HG03064 (cell line): ENCODE measurements around the gene IL22RA2.
"Not testable (repeated sequence)": the region's sequence is repeated elsewhere in the genome, so short reads cannot be mapped to it uniquely, and the experiment has no call there.

Experiments used
- ATAC-seq: cut with Tn5 transposase; IDR thresholded peaks from one replicate; pipeline ENCODE4 v1.9.1; 2021; ENCODE audit warnings: low read depth; ENCODE audit not compliant: unreplicated experiment

Gene IL22RA2, protein sequence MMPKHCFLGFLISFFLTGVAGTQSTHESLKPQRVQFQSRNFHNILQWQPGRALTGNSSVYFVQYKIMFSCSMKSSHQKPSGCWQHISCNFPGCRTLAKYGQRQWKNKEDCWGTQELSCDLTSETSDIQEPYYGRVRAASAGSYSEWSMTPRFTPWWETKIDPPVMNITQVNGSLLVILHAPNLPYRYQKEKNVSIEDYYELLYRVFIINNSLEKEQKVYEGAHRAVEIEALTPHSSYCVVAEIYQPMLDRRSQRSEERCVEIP

DNA sequence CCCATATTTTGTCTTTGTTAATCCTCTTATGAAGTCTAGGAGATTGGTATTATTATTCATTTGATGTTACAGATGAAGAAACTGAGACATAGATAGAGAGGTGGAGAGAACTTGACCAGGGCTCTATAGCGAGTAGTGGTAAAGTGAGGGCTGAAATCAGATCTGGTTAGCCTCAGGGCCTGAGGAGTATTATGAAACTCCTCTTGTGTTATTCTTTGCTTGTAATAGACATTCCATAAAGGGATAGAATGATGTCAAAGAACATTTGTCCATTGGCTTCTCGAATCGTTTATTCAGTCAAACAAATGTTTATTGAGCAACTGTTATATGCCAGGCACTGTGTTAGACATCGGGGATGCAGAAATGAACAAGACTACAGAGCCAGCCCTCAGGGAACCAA is at the start of gene IL22RA2:
Gene IL22RA2 (minus strand): TSS at position 144 of the 400 bp plus-strand sequence. CDS start 11,895 bp downstream, outside the sequence.
- ATAC-seq: no peak

DNA sequence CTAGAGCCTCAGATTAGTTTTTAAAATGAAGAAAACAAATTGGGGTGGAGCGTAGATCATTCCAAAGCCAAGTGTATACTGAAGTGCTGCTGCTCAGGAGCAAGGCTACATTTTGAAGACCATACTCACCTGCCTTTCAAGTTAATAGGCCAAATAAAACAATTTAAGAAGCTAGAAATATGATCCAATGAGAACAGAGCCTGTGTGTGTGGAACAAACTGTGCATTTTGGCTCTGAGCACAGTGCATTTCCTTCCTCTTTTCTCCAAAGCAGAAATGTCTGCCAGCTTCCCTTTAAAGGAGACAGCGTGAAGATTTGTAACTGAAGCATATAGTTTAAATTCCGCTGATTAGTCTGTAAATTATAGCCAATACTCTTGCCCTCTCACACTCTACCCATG is 48.9 kb upstream of the IL22RA2 start:
- ATAC-seq: no peak

DNA sequence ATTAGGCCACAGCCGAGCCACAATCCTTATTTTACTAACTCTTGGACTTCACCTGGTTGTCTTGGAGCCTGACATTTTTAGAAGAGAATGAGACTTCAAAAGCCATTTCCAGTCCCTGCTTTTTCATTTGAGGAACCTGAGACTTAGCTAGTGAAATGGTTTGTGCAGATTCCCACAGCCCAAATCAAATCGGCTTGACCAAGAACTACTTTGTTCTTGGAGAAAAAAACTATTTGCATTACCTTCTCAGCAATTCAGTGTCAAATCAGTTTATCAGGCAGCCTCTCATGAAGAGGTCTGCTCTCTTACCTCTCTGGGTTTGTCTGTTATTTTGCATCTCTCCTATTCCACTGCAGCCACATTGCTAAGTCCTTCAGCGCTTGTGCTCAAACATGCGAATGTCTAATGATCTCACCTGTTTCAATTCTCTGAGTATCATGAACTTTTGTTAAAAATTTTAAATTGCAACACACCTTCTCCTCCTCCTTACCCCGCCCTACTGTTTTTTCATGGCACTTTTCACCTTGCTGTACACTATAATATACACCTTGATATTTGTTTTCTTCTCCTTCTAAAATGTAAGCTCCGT is 46.3 kb upstream of the IL22RA2 start:
- ATAC-seq: peak; percentile 7

DNA sequence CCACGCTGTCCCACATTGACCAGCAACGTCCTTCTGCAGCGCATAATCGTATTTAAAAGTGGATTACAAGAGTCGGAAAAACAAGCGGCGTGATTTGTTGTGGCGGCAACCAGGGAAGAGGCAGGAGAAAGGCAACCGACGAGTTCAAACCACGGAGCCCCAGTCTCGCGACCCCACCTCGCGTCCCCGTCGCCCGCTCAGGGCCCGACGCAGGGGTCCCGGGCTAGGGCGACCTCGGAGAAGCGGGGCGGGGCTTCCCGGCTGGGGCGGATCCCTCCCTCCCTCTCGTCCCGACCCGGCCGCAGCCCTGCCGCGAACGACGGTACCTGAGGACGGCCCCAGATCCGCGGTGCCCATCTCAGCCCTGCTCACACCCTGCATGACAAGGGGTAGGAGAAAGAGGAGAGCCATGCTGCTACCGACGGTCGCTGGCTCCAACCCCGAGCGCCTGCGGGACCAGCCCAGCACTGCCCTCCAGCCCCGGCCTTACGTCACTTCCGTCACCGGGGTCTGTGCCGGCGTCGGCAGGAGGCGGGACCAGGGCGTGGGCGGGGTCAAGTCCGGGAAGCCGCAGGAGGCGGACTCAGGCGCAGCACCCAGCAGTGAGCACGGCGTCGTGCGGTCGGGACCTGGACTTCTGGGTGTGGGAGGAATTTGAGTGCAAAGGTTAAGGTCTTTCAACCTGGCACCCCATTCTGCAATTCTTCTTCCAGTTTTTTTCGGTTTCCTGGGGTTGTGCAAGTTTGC is 45.6 kb upstream of the IL22RA2 start, which contains the start of gene IFNGR1:
Gene IFNGR1 (minus strand): TSS at position 469 of the 747 bp plus-strand sequence. CDS start 58 bp downstream, at position 411.
- peak; percentile 90 for ATAC-seq

DNA sequence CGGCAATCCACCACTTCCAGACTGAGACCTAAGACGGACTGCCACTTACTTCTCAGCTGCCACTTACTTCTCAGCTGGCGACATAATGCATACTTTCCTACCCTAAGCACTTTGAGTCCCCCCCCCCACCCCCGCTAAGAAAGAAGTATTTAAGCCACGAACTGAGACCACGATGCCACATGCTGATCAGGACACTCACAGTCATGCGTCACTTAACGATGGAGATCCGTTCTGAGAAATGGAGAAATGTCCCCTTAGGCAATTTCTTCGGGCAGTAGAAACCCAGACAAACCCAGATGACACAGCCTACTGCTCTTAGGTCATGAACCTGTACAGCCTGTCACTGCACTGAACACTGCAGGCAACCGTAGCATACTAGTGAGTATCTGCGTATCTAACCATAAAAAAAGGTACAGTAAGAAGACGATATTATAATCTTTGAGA is 45.1 kb upstream of the IL22RA2 start:
- peak; percentile 44 for ATAC-seq

DNA sequence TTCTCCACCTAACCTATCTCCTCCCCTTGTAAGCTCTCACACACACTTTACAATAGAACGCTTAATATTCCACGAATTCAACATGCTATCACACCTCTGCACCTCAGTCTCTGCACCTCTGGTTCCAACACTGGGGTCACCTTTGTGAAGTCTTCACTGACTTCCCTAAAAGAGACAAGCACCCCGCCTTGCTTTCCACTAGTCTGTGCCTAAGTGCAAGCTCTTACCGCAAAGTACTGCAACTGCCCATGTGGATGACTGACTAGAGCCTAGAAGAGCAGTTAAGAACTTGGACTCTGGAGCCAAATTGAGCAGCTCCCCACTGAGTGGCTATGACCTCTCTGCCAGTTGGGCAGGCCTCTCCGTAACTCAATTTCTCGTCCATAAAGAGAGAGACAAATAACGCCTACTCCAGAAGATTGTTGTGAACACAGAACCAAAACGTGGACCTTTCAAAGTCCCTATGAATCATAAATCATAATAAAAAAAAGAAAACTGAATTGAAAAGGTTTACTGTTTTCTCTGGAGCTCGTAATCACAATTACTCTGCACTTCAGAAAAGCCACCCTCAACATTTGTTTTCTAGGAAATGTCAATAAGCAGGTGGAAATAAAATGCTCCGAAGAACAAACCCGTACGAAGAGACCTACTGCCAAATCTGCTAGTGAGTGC is 44.5 kb upstream of the IL22RA2 start:
- ATAC-seq: no peak

DNA sequence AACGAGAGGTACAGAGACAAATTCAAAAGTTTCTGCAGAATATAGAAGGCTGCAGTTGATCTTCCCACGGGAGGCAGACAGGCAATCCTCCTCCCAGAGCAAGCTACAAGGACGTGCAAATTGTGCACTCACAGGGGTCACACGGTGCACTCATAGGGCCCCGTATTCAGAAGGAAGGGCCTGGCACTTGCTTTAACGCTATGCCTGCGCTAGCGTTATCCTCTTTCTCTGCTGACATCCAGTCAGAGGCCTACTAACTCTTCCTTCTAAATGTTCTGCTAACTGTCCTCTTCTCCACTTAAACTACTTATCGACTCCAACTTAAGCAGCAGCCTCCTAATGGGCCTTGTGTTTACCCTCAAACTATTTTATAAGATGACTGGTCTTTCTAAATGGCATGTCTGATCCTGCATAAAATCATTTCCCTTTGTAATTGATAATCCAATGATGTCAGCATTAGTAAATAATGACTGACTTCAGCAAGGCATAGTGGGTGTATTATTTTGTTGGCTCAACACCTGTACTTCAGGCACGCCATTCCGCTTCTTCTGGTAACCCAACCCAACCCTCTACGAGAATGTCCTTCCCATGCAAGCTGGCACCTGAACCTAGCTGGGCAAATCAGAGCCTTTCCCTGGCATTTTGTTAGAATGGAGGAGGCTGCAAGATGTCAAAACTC is 43.6 kb upstream of the IL22RA2 start:
- ATAC-seq: no peak

DNA sequence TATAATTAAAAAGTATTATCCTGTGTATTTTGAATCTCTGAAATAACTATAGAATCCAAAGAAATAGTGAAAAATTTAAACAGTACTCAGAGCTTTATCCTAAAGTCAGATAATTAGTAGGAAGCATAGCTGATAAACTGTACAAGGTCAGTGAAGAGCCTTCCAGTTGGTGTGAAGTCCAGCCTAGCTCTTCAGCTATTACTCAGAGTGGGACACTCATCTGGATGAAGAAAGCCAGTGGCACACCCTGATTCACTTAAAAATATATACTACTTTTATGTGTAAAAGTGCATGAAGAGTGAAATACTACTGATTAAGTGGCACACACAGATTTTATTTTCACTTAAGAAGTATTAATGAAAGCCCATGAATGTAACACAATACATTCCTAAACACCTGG is 42.7 kb upstream of the IL22RA2 start:
- no peak for ATAC-seq

DNA sequence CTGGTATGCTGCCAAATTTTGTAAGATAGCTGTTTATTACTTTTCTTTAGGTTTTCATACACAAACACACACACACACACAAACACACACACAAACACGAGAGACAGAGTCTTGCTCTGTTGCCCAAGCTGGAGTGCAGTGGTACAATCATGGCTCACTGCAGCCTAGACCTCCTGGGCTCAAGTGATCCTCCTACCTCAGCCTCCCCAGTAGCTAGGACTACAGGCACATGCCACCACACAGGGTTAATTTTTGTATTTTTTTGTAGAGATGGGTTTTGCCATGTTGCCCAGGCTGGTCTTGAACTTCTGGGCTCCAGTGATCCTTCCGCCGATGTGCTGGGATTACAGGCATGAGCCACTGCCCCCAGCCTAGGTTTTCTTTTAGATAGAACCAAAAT is 42.2 kb upstream of the IL22RA2 start:
- ATAC-seq: not testable (repeated sequence)

DNA sequence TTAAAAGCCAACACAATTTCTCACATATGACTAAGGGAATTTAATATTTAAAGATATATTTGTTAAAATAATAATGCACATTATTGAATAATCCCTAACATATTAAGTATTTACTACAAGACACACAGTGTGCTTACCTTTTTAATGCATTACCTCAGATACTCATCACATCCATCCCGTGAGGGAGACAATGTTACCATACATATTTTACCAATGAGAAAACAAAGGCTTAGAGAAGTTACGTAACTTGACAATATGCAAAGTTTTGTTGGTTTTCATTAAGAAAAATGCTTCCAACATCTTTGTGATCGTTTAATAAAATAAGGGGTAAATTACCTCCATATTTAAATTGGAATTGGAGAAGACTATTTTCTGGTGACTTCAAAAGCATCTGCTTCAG is 41.5 kb upstream of the IL22RA2 start:
- ATAC-seq: no peak

DNA sequence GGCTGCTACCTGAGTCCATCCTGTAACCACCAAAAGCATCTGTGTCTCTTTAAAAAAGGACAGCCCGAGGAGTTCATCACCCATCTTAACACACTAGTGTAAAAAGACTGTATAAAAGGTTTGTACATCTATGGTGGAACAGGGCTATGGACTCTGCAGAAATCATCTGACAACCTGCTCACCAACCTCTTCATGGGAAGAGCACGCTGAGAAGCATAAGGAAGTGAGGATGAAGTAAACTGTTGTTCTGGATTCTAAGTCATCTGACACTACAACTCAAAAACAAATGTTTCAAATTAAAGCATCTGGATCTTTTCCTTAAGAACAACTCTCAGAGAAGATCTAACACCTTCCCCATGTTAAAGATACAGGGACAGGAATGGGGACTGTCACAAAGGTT is 40.4 kb upstream of the IL22RA2 start:
- ATAC-seq: no peak

DNA sequence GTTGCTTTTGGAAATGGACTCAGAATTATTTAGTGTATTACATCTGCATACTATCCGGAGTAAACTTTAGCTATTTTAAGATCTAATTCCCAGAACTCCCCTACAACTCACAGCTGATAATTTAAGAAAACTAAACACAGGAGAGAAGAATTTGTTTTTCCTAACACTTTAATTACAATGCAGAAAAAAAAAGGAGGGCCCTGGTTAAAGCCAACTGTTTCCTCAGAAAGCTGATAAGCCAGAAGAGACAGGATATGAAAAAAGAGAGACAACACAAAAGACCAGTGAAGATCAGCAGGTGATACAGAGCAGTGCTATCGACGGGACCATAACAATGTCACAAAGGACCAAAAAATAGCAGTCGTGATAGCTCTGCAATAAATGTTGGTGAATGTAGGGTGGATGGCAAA is 39.9 kb upstream of the IL22RA2 start:
- no peak for ATAC-seq

DNA sequence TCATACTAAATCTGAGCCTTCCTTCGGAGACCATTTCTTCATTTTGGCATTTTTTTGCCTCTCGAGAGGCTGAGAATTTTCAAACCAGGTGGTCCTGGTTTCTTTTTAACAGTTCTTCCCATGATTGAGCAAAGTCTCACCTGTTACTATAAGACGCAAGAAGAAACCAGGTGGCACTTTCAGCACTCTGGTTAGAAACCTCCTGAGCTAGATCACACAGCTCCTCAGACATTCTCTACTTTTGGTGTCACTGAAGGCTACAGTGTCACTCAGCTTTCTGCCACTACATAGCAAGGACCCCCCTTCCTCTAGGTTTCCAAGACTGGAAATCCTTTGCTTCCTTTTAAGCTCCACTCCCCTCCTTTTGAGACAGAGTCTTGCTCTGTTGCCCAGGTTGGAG is 38.5 kb upstream of the IL22RA2 start:
- ATAC-seq: no peak

DNA sequence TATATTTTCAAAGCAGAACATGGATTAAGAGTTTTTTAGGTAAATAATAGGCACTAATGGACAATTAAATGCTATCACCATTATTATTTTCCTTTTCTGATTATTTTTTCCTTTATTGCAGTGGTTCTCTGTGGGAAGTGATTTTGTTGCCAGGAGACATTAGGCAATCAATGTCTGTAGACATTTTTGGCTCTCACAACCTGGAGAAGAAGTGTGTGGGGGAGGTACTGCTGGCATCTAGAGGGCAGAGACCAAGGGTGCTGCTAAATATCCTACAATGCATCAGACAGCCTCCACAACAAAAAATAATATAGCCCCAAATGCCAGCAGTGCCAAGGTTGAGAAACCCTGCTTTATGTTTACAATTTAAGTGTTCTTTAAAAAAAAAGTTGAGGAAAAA is 37.5 kb upstream of the IL22RA2 start:
- ATAC-seq: no peak

DNA sequence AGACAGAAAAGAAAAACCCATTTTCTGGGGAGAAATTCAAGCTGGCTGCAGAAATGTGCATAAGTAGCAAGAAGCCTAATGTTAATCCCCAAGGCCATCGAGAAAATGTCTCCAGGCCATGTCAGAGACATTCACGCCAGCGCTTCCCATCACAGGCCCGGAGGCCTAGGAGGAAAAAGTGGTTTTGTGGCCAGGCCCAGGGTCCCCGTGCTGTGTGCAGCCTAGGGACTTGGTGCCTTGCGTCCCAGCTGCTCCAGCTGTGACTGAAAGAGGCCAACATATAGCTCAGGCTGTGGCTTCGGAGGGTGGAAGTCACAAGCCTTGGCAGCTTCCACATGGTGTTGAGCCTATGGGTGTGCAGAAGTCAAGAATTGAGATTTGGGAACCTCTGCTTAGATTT is 34.8 kb upstream of the IL22RA2 start:
- ATAC-seq: no peak

DNA sequence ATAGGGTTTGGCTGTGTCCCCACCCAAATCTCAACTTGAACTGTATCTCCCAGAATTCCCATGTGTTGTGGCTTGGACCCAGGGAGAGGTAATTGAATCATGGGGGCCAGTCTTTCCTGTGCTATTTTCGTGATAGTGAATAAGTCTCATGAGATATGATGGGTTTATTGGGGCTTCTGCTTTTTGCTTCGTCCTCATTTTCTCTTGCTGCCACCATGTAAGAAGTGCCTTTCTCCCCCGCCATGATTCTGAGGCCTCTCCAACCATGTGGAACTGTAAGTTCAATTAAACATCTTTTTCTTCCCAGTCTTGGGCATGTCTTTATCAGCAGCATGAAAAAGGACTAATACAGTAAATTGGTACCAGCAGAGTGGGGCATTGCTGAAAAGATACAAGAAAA is 34.0 kb upstream of the IL22RA2 start:
- not testable (repeated sequence) for ATAC-seq

DNA sequence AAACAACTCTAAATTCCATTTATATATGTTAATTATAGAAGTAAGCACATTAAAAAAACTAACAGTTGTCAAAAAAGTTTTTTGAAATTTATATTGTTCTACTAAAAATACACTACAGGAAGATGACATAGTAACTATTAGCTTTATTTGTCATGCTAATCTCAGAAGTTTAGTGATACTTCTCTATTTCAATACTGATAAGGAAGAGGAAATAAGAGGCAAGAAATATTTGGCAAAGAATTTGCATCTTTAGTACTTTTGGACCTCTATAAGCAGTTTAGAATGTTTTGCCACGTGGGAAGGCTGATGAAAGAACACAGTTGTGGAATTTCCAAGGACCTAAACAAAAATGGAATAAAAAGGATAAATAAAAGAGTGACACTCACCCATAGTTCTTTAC is 33.1 kb upstream of the IL22RA2 start:
- ATAC-seq: no peak

DNA sequence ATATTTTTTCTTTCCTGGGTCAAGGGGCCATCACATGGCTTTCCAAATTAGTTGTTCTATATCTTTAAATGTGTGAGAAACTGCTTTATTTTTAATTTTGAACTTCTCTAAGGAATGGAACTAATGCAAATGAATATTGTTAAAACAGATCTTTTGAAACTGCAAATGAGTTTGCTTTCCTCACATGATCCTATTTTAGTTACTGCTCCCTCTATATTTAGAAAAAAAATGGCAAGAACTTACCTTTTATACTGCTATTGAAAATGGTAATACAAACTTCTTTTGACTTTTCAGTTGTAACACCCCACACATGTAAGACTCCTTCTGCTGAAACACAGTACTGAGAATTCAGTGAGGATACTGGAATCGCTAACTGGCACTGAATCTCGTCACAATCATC is 29.8 kb upstream of the IL22RA2 start:
- no peak for ATAC-seq

DNA sequence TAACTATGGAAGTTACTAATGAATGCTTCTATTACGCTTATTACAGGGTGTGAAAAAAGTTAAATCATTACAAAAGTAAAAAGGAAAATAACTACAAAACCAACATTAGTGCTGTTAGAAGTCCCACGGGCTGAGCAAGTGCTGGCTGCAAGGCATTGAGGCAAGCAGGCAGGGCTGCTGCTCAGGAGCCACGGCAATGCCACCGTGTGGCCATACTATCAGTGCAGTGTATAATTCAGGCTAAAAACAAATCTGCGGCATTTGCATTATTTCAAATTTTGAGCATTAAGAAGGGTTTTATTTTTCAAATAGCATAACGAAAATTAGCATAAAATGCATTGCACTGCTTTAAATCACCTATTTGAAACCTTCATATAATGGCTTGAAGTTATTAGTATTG is 28.6 kb upstream of the IL22RA2 start:
- no peak for ATAC-seq

DNA sequence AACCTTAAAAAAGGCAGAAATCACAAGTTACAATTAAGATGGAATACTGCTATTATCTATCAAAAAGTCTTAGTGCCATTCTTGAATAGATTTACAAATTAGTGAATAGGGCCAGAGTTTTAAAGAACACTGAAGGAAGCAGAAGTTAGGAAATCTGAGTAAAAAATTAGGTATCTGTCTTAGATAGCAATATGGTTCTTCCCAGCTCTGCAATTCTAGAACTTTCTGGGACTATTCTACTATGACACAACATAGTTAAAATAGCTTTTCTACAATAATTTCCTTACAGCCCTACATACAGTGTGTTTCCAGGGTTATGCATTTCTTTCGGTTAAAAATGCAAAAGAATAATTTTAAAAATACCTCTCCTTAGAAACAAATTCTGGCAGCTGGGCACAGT is 27.6 kb upstream of the IL22RA2 start:
- ATAC-seq: no peak

DNA sequence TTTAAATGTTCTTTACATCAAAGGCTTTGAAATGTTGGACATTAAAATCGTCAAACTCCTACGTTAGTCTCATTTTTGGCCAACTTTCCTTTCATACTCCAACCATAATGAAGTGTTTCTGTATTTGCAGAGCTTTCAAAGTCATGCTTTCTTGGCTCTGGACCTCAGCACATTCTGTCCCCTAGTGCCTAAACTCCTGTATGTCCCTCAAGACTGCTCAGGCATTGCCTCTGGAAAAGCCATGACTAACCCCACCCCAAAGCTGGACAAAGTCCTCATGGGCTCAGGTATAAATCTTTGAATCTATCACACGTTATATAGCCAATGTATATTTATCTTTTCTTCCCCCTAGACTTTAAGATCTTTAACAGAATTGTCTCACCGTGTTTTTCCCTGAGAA is 26.8 kb upstream of the IL22RA2 start:
- ATAC-seq: no peak
